Pancreas (tissue), 10 donors: ENCODE measurements around the gene BTBD18. TPM values are rescaled to one million over a fixed set of nuclear protein-coding genes. Genes with fewer than 3 reads are reported as not detected.

Experiments used
- ATAC-seq, 4 donors: fragments of 200-7000 bp; cut with Tn5 transposase; one replicate each; pipeline versions ENCODE4 v1.8.0 to v1.9.1; 2020; ENCODE audit warnings: mild to moderate bottlenecking in 4 of 4, moderate library complexity in 4 of 4
- DNase-seq, 6 donors: peaks; one replicate each; pipeline ENCODE4 v3.0.0-alpha.2; 2020
- FAIRE-seq: peaks from 2 replicates; lab custom pipeline; 2012; peaks lifted over from hg19 to GRCh38; lab: Jason Lieb, UNC
- H3K27ac ChIP-seq, 4 donors: fragments of 200-600 bp; sonication (generic); 1 replicate in 3 of 4; 2 replicates in 1 of 4; pipeline versions ENCODE4 v1.5.0 to v1.8.0; 2020
- H3K27me3 ChIP-seq, 4 donors: fragments of 200-600 bp; one replicate each; pipeline ENCODE4 v1.8.0; 2021
- H3K36me3 ChIP-seq, 3 donors: fragments of 200-600 bp; sonication (generic) in 1 of 3; one replicate each; pipeline versions ENCODE4 v1.5.0 to v1.8.0; 2020 to 2021
- H3K4me1 ChIP-seq, 3 donors: fragments of 200-600 bp; one replicate each; pipeline ENCODE4 v1.8.0; 2021
- H3K4me3 ChIP-seq, 4 donors: fragments of 200-600 bp; sonication (generic) in 2 of 4; one replicate each; pipeline versions ENCODE4 v1.5.0 to v1.8.0; 2020 to 2021
- H3K9me3 ChIP-seq, 4 donors: fragments of 200-600 bp; one replicate each; pipeline ENCODE4 v1.8.0; 2021
- CTCF ChIP-seq, 4 donors: fragments of 200-600 bp; sonication (generic) in 3 of 4; IDR thresholded peaks; one replicate each; pipeline versions ENCODE4 v1.5.0 to v1.8.0; 2021; ENCODE audit warnings: antibody characterized with exemption in 4 of 4
- WGBS, 2 donors: extraction: QIAGEN DNeasy Blood & Tissue Kit; methylation state at CpG; one replicate each; pipeline ENCODE4 v1.1.7; 2013; 5-methylcytosine and 5-hydroxymethylcytosine counted together
- intact Hi-C, 3 donors: fragments of 100-400 bp; cut with DNase I; formaldehyde crosslinking; loops; one replicate each; pipeline versions ENCODE4 v1.11.1 to v1.14.2; 2022
- polyA plus RNA-seq, 2 donors: library from polyadenylated mRNA; stranded (reverse); fragments of 200-250 nt; gene quantifications; one replicate each; pipeline ENCODE4 v1.2.3, GENCODE V29; 2013
- total RNA-seq, 6 donors: library from RNA; stranded (reverse); fragmentation: NEBNext Ultra II Directional in 4 of 6; extraction: Animal tissue kit (Norgen Biotek cat#: 25700) in 4 of 6; gene quantifications; one replicate each; pipeline versions ENCODE4 v1.2.1 to v1.2.4, GENCODE V29; 2021 to 2023
- donor health status: healthy with polysubstance abuse.
- donor health status: DM: no; HTN: no; CAD: no; lungs with moderate emphysema.
- donor health status: DM: no; HTN: no; CAD: no.
- donor health status: control.
- donor health status: control.
- donor health status: Bipolar disorder and iron deficiency.
- donor health status: DM: yes; HTN: yes; CAD: no.
- donor health status: DM: no; HTN: no; CAD: no.
- donor health status: DM: no; HTN: no; CAD: no.
- donor health status: DM: yes; HTN: yes; CAD: no.

The BTBD18 gene
- total and polyA plus RNA-seq, 8 donors: 0.05 TPM; not detected in 7

- ATAC-seq: no peak
- peak overlapping the region in 1 of 4 donors; percentile 7 for H3K27ac ChIP-seq
These were observed 37.1 kb upstream of the BTBD18 start for GRCh38 chr11:57788703-57789088.

GRCh38 chr11:57787920-57788702 is 36.5 kb upstream of the BTBD18 start:
- WGBS, 2 donors: 62% methylated on average over 6 of the region's 6 CpGs
- no peaks in the 10 kb centered on the region for H3K9me3 ChIP-seq
- FAIRE-seq: no peak

More at GRCh38 chr11:57788703-57789088, 37.1 kb upstream of the BTBD18 start:
- FAIRE-seq (no peak), DNase-seq (no peak)
- Histone ChIP-seq H3K36me3 (peaks cover 0 to 3% (median 0%) of the 10 kb centered on the region in 3 donors), H3K27me3 (no peaks in the 10 kb centered on the region), H3K4me1 (peaks cover 19 to 66% (median 49%) of the 10 kb centered on the region in 3 donors), H3K4me3 (no peak overlapping the region), H3K9me3 (no peaks in the 10 kb centered on the region)
- intact Hi-C loops: no loop called here
- no peak for TF ChIP-seq CTCF (IDR thresholded peaks at IDR 0.05)

GRCh38 chr11:57787006-57787604 is 35.5 kb upstream of the BTBD18 start:
- H3K4me1 ChIP-seq: peaks cover 25 to 66% (median 53%) of the 10 kb centered on the region in 3 donors
- FAIRE-seq: no peak
- DNase-seq: no peak
- H3K36me3 ChIP-seq: peaks cover 0 to 3% (median 0%) of the 10 kb centered on the region in 3 donors
- H3K27me3 ChIP-seq: no peaks in the 10 kb centered on the region
- ATAC-seq: no peak
- 79 to 80% methylated on average over 4 of the region's 4 CpGs for WGBS, 2 donors
- TF ChIP-seq CTCF (IDR thresholded peaks at IDR 0.05): no peak
- no peaks in the 10 kb centered on the region for H3K9me3 ChIP-seq
- no peak overlapping the region for H3K4me3 ChIP-seq
- intact Hi-C loops: no loop called here
- H3K27ac ChIP-seq: no peak overlapping the region

More at GRCh38 chr11:57787920-57788702, 36.5 kb upstream of the BTBD18 start:
- no peak for DNase-seq
- Histone ChIP-seq H3K4me3 (no peak overlapping the region), H3K4me1 (peaks cover 19 to 66% (median 49%) of the 10 kb centered on the region in 3 donors), H3K36me3 (peaks cover 0 to 3% (median 0%) of the 10 kb centered on the region in 3 donors), H3K27ac (no peak overlapping the region), H3K27me3 (no peaks in the 10 kb centered on the region)
- peak in 3 of 4 donors; percentile 30 to 46 (median 36) for ATAC-seq
- no peak for TF ChIP-seq CTCF (IDR thresholded peaks at IDR 0.05)
- intact Hi-C loops: no loop called here

- intact Hi-C loops: no loop called here
- no peak for TF ChIP-seq CTCF (IDR thresholded peaks at IDR 0.05)
- FAIRE-seq (no peak), ATAC-seq (no peak), DNase-seq (no peak)
- Histone ChIP-seq H3K27ac (no peak overlapping the region), H3K4me3 (no peak overlapping the region), H3K36me3 (peaks cover 0 to under 1% (median 0%) of the 10 kb centered on the region in 3 donors), H3K9me3 (no peaks in the 10 kb centered on the region), H3K4me1 (peaks cover 31 to 67% (median 53%) of the 10 kb centered on the region in 3 donors), H3K27me3 (no peaks in the 10 kb centered on the region)
- 78 to 83% methylated on average over 4 of the region's 4 CpGs for WGBS, 2 donors
These were observed 34.8 kb upstream of the BTBD18 start for GRCh38 chr11:57786436-57786835.
